ENCODE data around the gene RAD9A.

The RAD9A gene

GRCh38 chr11:67433536-67434394, 42.0 kb downstream of the RAD9A start:
- DNase-seq (ENCODE audit: low read depth) = no peak
- no peak for TF ChIP-seq CTCF (IDR thresholded peaks at IDR 0.05; ENCODE audit: control insufficient read depth, insufficient read depth, low read depth, low read length, missing control alignments)
- H3K4me3 ChIP-seq (ENCODE audit: control insufficient read depth, low read depth, low read length) = no peak overlapping the region

- DNase-seq (ENCODE audit: low read depth) = no peak
- H3K4me3 ChIP-seq (ENCODE audit: control insufficient read depth, low read depth, low read length) = no peak overlapping the region
- TF ChIP-seq CTCF (IDR thresholded peaks at IDR 0.05; ENCODE audit: control insufficient read depth, insufficient read depth, low read depth, low read length, missing control alignments) = no peak
Measured at GRCh38 chr11:67434395-67434881, 42.7 kb downstream of the RAD9A start.

GRCh38 chr11:67435031-67435726, 43.4 kb downstream of the RAD9A start:
- DNase-seq (ENCODE audit: low read depth) = no peak
- TF ChIP-seq CTCF (IDR thresholded peaks at IDR 0.05; ENCODE audit: control insufficient read depth, insufficient read depth, low read depth, low read length, missing control alignments) = no peak
- no peak overlapping the region for H3K4me3 ChIP-seq (ENCODE audit: control insufficient read depth, low read depth, low read length)

- no peak for DNase-seq (ENCODE audit: low read depth)
- no peak for TF ChIP-seq CTCF (IDR thresholded peaks at IDR 0.05; ENCODE audit: control insufficient read depth, insufficient read depth, low read depth, low read length, missing control alignments)
- no peak overlapping the region for H3K4me3 ChIP-seq (ENCODE audit: control insufficient read depth, low read depth, low read length)
Measured at GRCh38 chr11:67435727-67436458, 44.1 kb downstream of the RAD9A start.

- TF ChIP-seq CTCF (IDR thresholded peaks at IDR 0.05; ENCODE audit: control insufficient read depth, insufficient read depth, low read depth, low read length, missing control alignments) = no peak
- H3K4me3 ChIP-seq (ENCODE audit: control insufficient read depth, low read depth, low read length) = no peak overlapping the region
- DNase-seq (ENCODE audit: low read depth) = no peak
Measured at GRCh38 chr11:67436459-67437081, 44.8 kb downstream of the RAD9A start.
